HG02981 (cell line): ENCODE data around the gene PCDHB13.
"Not testable (repeated sequence)": the region's sequence is repeated elsewhere in the genome, so short reads cannot be mapped to it uniquely, and the experiment has no call there.

Experiments used
- ATAC-seq: cut with Tn5 transposase; IDR thresholded peaks from one replicate; pipeline ENCODE4 v1.9.1; 2021; ENCODE audit warnings: mild to moderate bottlenecking, moderate library complexity; ENCODE audit not compliant: unreplicated experiment

Gene PCDHB13

DNA sequence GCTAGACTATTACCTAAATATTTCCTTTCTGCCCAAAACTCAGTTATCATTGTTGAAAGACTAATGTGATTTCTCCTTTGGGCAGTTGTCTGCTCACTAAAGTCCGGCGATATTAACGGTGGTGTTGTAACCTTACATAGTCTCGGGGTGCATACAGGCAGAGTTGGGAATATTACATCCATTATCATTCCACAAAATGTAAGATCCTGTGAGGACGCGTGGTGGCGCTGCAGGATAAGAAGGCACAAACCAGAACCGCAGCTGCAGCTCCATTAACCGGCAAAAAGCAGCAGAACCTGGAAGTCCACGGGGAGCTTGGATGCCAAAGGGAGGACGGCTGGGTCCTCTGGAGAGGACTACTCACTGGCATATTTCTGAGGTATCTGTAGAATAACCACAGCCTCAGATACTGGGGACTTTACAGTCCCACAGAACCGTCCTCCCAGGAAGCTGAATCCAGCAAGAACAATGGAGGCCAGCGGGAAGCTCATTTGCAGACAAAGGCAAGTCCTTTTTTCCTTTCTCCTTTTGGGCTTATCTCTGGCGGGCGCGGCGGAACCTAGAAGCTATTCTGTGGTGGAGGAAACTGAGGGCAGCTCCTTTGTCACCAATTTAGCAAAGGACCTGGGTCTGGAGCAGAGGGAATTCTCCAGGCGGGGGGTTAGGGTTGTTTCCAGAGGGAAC lies at the start of gene PCDHB13:
PCDHB13 (plus strand) TSS at position 264 of the 684 bp plus-strand sequence; CDS start at position 469, 205 bp downstream.
- ATAC-seq = not testable (repeated sequence)

DNA sequence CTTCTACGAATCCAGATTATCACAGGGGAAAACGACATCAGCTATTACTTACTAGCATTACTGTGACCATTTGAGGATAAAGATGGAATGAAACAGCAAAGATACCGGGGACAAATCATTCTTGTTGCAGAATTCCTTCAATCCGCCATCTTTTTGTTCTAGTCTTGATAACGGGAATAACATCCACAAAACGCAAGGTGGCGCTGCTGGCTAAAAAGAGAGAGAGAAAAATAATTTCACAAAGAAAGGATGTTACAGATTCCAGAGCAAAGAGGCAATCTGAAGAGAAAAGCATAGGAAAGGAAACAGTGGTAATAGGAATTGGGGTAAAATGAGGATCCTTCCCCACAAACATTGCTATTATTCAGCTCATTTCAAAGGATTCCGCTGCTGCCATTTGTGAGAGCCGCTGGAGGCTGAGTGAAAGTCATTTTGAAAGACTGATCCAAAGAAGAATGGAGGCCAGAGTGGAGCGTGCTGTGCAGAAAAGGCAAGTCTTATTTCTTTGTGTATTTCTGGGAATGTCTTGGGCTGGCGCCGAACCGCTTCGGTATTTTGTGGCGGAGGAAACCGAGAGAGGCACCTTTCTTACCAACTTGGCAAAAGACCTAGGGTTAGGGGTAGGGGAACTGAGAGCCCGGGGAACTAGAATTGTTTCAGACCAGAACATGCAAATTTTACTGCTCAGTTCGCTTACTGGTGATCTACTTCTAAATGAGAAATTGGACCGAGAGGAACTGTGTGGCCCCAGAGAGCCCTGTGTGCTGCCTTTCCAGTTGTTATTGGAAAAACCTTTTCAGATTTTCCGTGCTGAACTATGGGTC lies 41.1 kb upstream of the PCDHB13 start, which contains the start of gene PCDHB7:
PCDHB7 (plus strand) TSS at position 264 of the 824 bp plus-strand sequence; CDS start at position 456, 192 bp downstream.
- ATAC-seq = no peak

DNA sequence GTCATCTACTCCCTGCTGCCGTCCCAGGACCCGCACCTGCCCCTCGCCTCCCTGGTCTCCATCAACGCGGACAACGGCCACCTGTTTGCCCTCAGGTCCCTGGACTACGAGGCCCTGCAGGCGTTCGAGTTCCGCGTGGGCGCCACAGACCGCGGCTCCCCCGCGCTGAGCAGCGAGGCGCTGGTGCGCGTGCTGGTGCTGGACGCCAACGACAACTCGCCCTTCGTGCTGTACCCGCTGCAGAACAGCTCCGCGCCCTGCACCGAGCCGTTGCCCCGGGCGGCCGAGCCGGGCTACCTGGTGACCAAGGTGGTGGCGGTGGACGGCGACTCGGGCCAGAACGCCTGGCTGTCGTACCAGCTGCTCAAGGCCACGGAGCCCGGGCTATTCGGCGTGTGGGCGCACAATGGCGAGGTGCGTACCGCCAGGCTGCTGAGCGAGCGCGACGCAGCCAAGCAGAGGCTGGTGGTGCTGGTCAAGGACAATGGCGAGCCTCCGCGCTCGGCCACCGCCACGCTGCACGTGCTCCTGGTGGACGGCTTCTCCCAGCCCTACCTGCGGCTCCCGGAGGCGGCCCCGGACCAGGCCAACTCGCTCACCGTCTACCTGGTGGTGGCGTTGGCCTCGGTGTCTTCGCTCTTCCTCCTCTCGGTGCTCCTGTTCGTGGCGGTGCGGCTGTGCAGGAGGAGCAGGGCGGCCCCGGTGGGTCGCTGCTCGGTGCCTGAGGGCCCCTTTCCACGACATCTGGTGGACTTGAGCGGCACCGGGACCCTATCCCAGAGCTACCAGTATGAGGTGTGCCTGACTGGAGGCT lies 39.2 kb upstream of the PCDHB13 start:
- ATAC-seq = not testable (repeated sequence)

DNA sequence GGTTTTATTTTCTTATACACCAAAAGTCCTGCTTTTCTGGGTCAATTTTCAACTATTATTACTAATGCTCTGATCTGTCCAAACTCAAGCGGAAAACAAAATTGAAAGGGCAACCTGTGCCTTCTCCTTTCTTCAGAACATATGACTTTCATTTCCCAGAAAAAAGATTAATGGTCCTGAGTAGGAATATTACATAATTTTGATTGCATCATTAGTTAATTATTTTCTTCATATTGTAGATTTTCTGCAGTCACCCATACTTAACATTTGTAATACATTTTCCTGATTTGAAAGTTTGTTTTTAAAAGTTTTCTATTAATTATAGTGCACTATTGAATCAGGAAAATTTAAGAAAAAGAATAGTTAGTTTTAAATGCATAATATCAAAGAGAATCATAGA lies 37.8 kb upstream of the PCDHB13 start:
- ATAC-seq = no peak

DNA sequence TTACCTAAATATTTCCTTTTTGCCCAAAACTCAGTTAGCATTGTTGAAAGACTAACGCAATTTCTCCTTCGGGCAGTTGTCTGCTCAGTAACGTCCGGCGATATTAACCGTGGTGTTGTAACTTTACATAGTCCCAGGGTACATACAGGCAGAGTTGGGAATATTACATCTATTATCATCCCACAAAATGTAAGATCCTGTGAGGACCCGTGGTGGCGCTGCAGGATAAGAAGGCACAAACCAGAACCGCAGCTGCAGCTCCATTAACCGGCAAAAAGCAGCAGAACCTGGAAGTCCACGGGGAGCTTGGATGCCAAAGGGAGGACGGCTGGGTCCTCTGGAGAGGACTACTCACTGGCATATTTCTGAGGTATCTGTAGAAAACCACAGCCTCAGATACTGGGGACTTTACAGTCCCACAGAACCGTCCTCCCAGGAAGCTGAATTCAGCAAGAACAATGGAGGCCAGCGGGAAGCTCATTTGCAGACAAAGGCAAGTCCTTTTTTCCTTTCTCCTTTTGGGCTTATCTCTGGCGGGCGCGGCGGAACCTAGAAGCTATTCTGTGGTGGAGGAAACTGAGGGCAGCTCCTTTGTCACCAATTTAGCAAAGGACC lies 36.0 kb upstream of the PCDHB13 start, which contains the start of gene PCDHB8:
PCDHB8 (plus strand) TSS at position 214 of the 615 bp plus-strand sequence; CDS start at position 459, 245 bp downstream.
- ATAC-seq = not testable (repeated sequence)

DNA sequence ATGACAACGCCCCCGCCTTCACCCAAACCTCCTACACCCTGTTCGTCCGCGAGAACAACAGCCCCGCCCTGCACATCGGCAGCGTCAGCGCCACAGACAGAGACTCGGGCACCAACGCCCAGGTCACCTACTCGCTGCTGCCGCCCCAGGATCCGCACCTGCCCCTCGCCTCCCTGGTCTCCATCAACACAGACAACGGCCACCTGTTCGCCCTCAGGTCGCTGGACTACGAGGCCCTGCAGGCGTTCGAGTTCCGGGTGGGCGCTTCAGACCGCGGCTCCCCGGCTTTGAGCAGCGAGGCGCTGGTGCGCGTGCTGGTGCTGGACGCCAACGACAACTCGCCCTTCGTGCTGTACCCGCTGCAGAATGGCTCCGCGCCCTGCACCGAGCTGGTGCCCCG lies 34.3 kb upstream of the PCDHB13 start:
- ATAC-seq = not testable (repeated sequence)

DNA sequence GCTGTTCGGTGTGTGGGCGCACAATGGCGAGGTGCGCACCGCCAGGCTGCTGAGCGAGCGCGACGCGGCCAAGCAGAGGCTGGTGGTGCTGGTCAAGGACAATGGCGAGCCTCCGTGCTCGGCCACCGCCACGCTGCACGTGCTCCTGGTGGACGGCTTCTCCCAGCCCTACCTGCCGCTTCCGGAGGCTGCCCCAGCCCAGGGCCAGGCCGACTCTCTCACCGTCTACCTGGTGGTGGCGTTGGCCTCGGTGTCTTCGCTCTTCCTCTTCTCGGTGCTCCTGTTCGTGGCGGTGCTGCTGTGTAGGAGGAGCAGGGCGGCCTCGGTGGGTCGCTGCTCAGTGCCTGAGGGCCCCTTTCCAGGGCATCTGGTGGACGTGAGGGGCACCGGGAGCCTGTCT lies 33.8 kb upstream of the PCDHB13 start:
- ATAC-seq = not testable (repeated sequence)

DNA sequence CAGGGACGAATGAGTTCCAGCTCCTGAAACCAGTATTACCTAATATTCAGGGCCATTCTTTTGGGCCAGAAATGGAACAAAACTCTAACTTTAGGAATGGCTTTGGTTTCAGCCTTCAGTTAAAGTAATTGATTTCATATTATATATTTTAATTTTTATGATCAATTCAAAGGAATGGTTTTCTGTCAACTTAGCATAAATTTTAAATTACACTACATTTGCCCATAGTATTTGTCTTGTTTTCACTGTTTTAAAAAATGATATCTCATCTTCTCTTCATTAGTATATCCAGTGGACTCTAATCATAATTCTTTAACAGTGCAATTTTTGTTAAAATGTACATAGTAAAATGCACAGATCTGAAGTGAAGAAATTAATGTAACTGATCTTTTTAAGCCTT lies 33.4 kb upstream of the PCDHB13 start:
- ATAC-seq = no peak

DNA sequence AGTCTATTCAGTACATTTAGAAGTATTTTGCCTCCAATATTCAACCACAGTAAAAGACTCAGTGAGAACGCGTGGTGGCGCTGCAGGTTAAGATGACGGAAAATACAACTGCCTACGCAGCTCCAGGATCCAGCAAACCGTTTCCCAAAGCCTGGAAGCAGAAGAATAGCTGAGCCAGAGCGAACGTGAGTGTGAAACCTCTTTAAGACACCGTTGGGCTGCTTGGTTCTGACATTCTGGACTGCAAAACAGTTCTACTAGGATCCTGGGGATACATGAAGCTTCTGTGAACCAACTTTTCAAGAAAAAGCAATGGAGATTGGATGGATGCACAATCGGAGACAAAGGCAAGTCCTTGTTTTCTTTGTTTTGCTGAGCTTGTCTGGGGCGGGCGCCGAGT lies 31.5 kb upstream of the PCDHB13 start, which contains the start of gene PCDHB16:
PCDHB16 (plus strand) TSS at position 140 of the 400 bp plus-strand sequence; CDS start at position 313, 173 bp downstream.
- no peak for ATAC-seq

DNA sequence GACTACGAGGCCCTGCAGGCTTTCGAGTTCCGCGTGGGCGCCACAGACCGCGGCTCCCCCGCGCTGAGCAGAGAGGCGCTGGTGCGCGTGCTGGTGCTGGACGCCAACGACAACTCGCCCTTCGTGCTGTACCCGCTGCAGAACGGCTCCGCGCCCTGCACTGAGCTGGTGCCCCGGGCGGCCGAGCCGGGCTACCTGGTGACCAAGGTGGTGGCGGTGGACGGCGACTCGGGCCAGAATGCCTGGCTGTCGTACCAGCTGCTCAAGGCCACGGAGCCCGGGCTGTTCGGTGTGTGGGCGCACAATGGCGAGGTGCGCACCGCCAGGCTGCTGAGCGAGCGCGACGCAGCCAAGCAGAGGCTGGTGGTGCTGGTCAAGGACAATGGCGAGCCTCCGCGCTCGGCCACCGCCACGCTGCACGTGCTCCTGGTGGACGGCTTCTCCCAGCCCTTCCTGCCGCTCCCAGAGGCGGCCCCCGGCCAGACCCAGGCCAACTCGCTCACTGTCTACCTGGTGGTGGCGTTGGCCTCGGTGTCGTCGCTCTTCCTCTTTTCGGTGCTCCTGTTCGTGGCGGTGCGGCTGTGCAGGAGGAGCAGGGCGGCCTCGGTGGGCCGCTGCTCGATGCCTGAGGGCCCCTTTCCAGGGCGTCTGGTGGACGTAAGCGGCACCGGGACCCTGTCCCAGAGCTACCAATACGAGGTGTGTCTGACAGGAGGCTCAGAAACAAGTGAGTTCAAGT lies 29.4 kb upstream of the PCDHB13 start:
- ATAC-seq = not testable (repeated sequence)

DNA sequence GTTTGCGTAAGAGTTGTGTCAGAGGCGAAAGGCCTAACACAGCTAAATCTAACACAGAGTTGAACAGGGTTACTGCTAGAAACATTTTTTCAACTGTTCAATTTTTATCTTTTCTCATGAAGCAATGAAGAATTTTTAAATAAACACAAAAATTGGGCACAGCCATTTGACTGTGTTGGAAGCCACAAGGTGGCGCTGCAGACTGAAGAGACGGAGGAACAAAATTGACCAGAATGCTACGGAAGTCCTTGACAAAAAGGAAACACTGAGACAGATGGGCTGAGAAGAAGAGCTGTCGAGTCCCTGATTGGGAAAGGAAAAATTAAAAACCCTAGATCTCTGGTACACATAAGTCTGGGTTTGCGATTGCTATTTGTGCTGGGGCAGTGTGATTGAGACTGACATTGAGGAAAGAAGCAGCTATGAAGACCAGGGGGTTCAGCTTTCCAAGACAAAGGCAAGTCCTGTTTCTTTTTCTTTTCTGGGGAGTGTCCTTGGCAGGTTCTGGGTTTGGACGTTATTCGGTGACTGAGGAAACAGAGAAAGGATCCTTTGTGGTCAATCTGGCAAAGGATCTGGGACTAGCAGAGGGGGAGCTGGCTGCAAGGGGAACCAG lies 26.7 kb upstream of the PCDHB13 start, which contains the start of gene PCDHB9:
PCDHB9 (plus strand) TSS at position 265 of the 616 bp plus-strand sequence; CDS start at position 423, 158 bp downstream.
- ATAC-seq = no peak

DNA sequence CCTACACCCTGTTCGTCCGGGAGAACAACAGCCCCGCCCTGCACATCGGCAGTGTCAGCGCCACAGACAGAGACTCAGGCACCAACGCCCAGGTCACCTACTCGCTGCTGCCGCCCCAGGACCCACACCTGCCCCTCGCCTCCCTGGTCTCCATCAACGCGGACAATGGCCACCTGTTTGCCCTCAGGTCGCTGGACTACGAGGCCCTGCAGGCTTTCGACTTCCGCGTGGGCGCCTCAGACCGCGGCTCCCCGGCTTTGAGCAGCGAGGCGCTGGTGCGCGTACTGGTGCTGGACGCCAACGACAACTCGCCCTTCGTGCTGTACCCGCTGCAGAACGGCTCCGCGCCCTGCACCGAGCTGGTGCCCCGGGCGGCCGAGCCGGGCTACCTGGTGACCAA lies 25.0 kb upstream of the PCDHB13 start:
- ATAC-seq = not testable (repeated sequence)

DNA sequence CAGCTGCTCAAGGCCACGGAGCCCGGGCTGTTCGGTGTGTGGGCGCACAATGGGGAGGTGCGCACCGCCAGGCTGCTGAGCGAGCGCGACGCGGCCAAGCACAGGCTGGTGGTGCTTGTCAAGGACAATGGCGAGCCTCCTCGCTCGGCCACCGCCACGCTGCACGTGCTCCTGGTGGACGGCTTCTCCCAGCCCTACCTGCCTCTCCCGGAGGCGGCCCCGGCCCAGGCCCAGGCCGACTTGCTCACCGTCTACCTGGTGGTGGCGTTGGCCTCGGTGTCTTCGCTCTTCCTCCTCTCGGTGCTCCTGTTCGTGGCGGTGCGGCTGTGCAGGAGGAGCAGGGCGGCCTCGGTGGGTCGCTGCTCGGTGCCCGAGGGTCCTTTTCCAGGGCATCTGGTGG lies 24.6 kb upstream of the PCDHB13 start:
- ATAC-seq = not testable (repeated sequence)

DNA sequence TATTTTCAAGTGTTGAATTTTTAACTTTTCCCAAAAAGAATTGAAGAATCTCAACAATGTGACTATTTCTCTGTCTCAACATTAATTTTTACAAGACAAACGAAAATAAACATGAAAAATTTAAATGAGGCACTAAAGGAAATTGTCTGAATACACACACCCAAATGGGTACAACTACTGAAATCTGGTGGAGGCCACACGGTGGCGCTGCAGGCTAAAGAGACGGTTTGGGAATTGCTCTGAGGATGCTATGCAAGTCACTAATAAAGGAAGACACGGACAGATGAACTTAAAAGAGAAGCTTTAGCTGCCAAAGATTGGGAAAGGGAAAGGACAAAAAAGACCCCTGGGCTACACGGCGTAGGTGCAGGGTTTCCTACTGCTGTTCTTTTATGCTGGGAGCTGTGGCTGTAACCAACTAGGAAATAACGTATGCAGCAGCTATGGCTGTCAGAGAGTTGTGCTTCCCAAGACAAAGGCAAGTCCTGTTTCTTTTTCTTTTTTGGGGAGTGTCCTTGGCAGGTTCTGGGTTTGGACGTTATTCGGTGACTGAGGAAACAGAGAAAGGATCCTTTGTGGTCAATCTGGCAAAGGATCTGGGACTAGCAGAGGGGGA lies 21.5 kb upstream of the PCDHB13 start, which contains the start of gene PCDHB10:
PCDHB10 (plus strand) TSS at position 244 of the 616 bp plus-strand sequence; CDS start at position 444, 200 bp downstream.
- ATAC-seq = no peak

DNA sequence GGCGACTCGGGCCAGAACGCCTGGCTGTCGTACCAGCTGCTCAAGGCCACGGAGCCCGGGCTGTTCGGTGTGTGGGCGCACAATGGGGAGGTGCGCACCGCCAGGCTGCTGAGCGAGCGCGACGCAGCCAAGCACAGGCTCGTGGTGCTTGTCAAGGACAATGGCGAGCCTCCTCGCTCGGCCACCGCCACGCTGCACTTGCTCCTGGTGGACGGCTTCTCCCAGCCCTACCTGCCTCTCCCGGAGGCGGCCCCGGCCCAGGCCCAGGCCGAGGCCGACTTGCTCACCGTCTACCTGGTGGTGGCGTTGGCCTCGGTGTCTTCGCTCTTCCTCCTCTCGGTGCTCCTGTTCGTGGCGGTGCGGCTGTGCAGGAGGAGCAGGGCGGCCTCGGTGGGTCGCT lies 19.4 kb upstream of the PCDHB13 start:
- ATAC-seq = not testable (repeated sequence)

DNA sequence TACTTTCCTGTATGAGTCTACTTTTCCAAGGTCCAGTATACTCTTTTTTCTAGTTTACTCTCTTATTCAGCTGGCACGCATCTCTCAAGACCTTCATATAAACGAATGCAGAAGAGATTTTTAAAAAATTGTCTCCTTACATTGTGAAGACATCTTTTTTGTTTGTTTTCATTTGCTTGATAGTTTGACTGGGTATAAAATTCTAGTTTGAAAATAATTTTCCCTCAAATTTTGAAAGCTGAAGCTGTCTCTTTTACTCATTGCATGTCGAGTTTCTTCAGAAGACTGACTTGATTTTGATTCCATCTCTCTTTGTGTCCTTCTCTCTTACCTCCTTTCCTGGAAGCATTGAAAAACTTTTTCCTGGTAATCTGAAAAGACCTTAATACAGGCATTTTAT lies 17.4 kb upstream of the PCDHB13 start:
- ATAC-seq = no peak

DNA sequence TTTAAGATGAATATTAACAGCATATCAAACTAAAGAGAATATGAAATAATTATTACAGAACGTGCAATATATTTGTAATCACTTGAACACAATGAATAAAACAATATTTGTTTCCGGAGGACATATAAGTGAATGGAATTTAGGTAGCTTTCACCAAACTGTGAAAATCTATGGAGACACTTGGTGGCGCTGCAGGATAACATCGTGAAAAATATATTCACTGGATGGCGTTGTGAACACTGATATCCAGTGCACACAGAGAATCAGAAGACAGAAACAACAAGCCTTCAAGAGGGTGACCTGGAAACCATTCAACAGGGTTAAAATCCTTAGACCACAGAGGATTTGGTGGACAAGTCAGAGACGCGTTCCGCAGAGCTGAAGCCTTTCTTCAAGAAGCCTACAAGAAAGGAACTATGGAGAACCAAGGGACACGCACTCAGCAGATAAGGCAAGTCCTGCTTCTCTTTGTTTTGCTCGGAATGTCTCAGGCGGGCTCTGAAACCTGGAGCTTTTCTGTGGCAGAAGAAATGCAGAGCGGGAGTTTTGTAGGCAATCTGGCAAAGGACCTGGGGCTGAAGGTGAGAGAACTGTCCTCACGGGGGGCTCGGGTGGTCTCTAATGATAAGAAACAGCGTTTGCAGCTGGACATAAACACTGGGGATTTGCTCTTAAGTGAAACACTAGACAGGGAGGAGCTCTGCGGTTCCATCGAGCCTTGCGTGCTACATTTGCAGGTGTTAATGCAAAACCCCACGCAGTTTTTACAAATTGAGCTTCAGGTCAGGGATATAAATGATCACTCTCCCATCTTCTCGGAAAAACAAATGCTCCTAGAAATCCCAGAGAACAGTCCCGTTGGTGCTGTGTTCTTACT lies 14.1 kb upstream of the PCDHB13 start, which contains the start of gene PCDHB11:
PCDHB11 (plus strand) TSS at position 269 of the 877 bp plus-strand sequence; CDS start at position 417, 148 bp downstream.
- no peak for ATAC-seq
